PC-9 (cell line): ENCODE results near the gene PGF. TPM values are rescaled to one million over a fixed set of nuclear protein-coding genes. Genes with fewer than 3 reads are reported as not detected.
"Not testable (repeated sequence)": the region's sequence is repeated elsewhere in the genome, so short reads cannot be mapped to it uniquely, and the experiment has no call there.

ENCODE experiments used
- BruUV-seq: library from RNA; stranded (reverse); fragments of 400-500 nt; replicated peaks from 2 replicates; lab custom pipeline; 2021; lab: Mats Ljungman, UMichigan
- CTCF ChIA-PET: fragments of 300-600 bp; sonication (Branson Sonifier 250); formaldehyde crosslinking; loops from one replicate; lab custom pipeline; 2022; ENCODE audit warnings: antibody characterized with exemption; lab: Charles Lee
- POLR2A ChIA-PET: fragments of 300-600 bp; sonication (Branson Sonifier 250); formaldehyde crosslinking; loops from one replicate; lab custom pipeline; 2022; ENCODE audit warnings: antibody characterized with exemption; ENCODE audit not compliant: unreplicated experiment; lab: Charles Lee
- DNase-seq, 2 experiments: peaks; one replicate each; pipeline versions ENCODE4 v3.0.0 to v3.0.0-alpha.2; 2015 to 2022; ENCODE audit warnings: mixed read lengths in 1 of 2
- H2AFZ ChIP-seq: fragments of 200-600 bp; sonication (generic); 2 replicates; pipeline ENCODE4 v1.8.1; 2017; ENCODE audit warnings: antibody characterized with exemption
- H3F3A ChIP-seq: fragments of 200-600 bp; sonication (generic); 2 replicates; pipeline ENCODE4 v1.8.1; 2017; ENCODE audit warnings: antibody characterized with exemption, mild to moderate bottlenecking, low read depth; ENCODE audit not compliant: insufficient read depth
- H3K27ac ChIP-seq: fragments of 200-600 bp; sonication (generic); 2 replicates; pipeline ENCODE4 v1.6.1; 2016; ENCODE audit warnings: mixed run types
- H3K27me3 ChIP-seq: fragments of 200-600 bp; sonication (generic); 2 replicates; pipeline ENCODE4 v1.6.1; 2016; ENCODE audit warnings: low read depth, mixed run types; ENCODE audit not compliant: insufficient read depth
- H3K36me3 ChIP-seq: fragments of 200-600 bp; sonication (generic); 2 replicates; pipeline ENCODE4 v1.6.1; 2016; ENCODE audit warnings: low read depth, mixed run types
- H3K4me1 ChIP-seq: fragments of 200-600 bp; sonication (generic); replicated peaks from 2 replicates; pipeline ENCODE4 v1.6.1; 2016; ENCODE audit warnings: mixed run types; ENCODE audit not compliant: insufficient read depth
- H3K4me2 ChIP-seq: fragments of 200-600 bp; sonication (generic); 2 replicates; pipeline ENCODE4 v1.6.1; 2017; ENCODE audit warnings: mixed run types
- H3K4me3 ChIP-seq: fragments of 200-600 bp; sonication (generic); 2 replicates; pipeline ENCODE4 v1.6.1; 2016; ENCODE audit warnings: mixed run types
- H3K79me2 ChIP-seq: fragments of 200-600 bp; sonication (generic); 2 replicates; pipeline ENCODE4 v1.6.1; 2017; ENCODE audit warnings: low read depth, mixed run types
- H3K9me2 ChIP-seq: fragments of 200-600 bp; sonication (generic); 2 replicates; pipeline ENCODE4 v1.8.1; 2017; ENCODE audit warnings: mild to moderate bottlenecking; ENCODE audit not compliant: insufficient read depth
- H3K9me3 ChIP-seq: fragments of 200-600 bp; sonication (generic); 2 replicates; pipeline ENCODE4 v1.8.1; 2016; ENCODE audit warnings: low read depth; ENCODE audit not compliant: insufficient read depth
- H4K20me1 ChIP-seq: fragments of 200-600 bp; sonication (generic); 2 replicates; pipeline ENCODE4 v1.8.1; 2017; ENCODE audit not compliant: insufficient read depth
- CTCF ChIP-seq: fragments of 200-600 bp; sonication (generic); conservative IDR thresholded peaks from 2 replicates; pipeline ENCODE4 v1.6.1; 2017; ENCODE audit warnings: mixed run types, antibody characterized with exemption, mild to moderate bottlenecking, moderate library complexity
- EZH2 ChIP-seq: fragments of 200-600 bp; sonication (generic); IDR thresholded peaks from 2 replicates; pipeline ENCODE4 v1.8.0; 2017; ENCODE audit warnings: antibody characterized with exemption, low read depth
- intact Hi-C: fragments of 100-400 bp; cut with micrococcal nuclease; formaldehyde crosslinking; loops from one replicate; pipeline ENCODE4 v1.10.0; 2022; ENCODE audit not compliant: unreplicated experiment
- total RNA-seq: library from RNA; stranded (reverse); gene quantifications from 2 replicates; pipeline ENCODE4 v1.2.3, GENCODE V29; 2021

The PGF gene
- total RNA-seq, 1 experiment from 2014 or later, result 11.7 TPM

DNA sequence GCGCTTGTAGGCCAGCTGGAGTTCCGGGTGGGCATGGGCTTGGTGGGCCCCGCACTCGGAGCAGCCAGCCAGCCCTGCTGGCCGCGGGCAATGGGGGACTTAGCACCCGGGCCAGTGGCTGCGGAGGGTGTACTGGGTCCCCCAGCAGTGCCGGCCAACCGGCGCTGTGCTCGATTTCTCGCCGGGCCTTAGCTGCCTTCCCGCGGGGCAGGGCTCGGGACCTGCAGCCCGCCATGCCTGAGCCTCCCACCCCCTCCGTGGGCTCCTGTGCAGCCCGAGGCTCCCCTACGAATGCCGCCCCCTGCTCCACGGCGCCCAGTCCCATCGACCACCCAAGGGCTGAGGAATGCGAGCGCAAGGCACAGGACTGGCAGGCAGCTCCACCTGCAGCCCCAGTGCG, 38.8 kb upstream of the PGF start:
- H3K79me2 ChIP-seq, intact Hi-C loops, H3F3A ChIP-seq, POLR2A ChIA-PET, H3K27me3 ChIP-seq, H3K4me3 ChIP-seq, H3K9me3 ChIP-seq, H2AFZ ChIP-seq, DNase-seq, H4K20me1 ChIP-seq, H3K36me3 ChIP-seq, CTCF ChIA-PET, H3K27ac ChIP-seq, H3K9me2 ChIP-seq, BruUV-seq, H3K4me2 ChIP-seq: not testable (repeated sequence)
- H3K4me1 ChIP-seq, result peaks cover 14% of the 10 kb centered on the region

DNA sequence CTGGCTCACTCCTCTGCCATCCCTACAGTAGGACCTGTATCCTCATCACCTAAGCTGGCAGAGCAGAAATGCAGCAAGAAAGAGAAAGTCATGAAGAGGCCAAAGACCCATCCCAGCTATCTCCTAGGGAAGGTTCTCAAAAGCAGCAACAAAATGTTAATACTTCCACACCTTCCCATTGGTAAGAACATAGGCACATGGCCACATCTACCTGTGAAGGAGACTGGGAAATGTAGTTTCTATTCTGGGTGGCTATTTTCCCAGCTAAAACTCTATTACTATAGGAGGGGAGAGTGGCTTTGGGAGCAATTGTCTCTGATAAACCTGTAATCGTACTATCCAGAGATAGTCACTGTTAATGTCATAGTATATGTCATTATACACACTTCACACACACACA, 33.6 kb upstream of the PGF start:
- Histone ChIP-seq H3K9me3 (no peaks in the 10 kb centered on the region), H3K4me2 (peak overlapping the region; percentile 43), H3K79me2 (no peaks in the 10 kb centered on the region), H3K4me1 (peaks cover 35% of the 10 kb centered on the region), H3K36me3 (no peaks in the 10 kb centered on the region), H3K27ac (peak overlapping the region; percentile 35), H3K27me3 (no peaks in the 10 kb centered on the region), H3K9me2 (no peaks in the 10 kb centered on the region), H4K20me1 (no peaks in the 10 kb centered on the region), H2AFZ (no peak overlapping the region), H3F3A (peaks cover 30% of the 10 kb centered on the region), H3K4me3 (no peak overlapping the region)
- TF ChIP-seq EZH2 (no peak), CTCF (no peak)
- intact Hi-C loops, result loop anchor here (1.0 to 5.0 kb wide), 3 partner anchors 13 to 463 kb away; partner anchors contain the start of genes EIF2B2 and ZC2HC1C
- no peak for DNase-seq
- BruUV-seq, result no TSS peak
- ChIA-PET POLR2A (interaction anchor here (0.6 kb wide), 2 partner anchors 80 to 263 kb away, joined by 3 to 4 read pairs; partner anchors contain the start of gene ZC2HC1C), CTCF (no interaction called here)

GRCh38 chr14:74988131-74988530, 32.7 kb upstream of the PGF start:
- Histone ChIP-seq H3K4me3 (no peak overlapping the region), H3K27me3 (no peaks in the 10 kb centered on the region), H3K9me3 (no peaks in the 10 kb centered on the region), H3K36me3 (no peaks in the 10 kb centered on the region), H3K9me2 (no peaks in the 10 kb centered on the region), H4K20me1 (no peaks in the 10 kb centered on the region), H3K27ac (peak overlapping the region; percentile 38), H3F3A (peaks cover 30% of the 10 kb centered on the region), H3K4me1 (peaks cover 43% of the 10 kb centered on the region), H2AFZ (no peak overlapping the region), H3K79me2 (no peaks in the 10 kb centered on the region), H3K4me2 (peak overlapping the region; percentile 52)
- TF ChIP-seq CTCF (no peak; the same call in 1 of the 2 replicates), EZH2 (no peak)
- DNase-seq, result peak; percentile 94 to 100
- ChIA-PET CTCF (no interaction called here), POLR2A (interaction anchor here (0.6 kb wide), 2 partner anchors 264 to 422 kb away, joined by 3 to 5 read pairs; no protein-coding TSS in a partner anchor)
- no TSS peak for BruUV-seq
- intact Hi-C loops, result loop anchor here (1.0 to 5.0 kb wide), 3 partner anchors 14 to 464 kb away; partner anchors contain the start of genes EIF2B2 and ZC2HC1C

- CTCF ChIA-PET, result no interaction called here
Observed at GRCh38 chr14:74985806-74986205, 30.4 kb upstream of the PGF start.

More at GRCh38 chr14:74985806-74986205, 30.4 kb upstream of the PGF start:
- H3K27ac ChIP-seq, result no peak overlapping the region
- no peak overlapping the region for H2AFZ ChIP-seq
- H3K9me3 ChIP-seq, result no peaks in the 10 kb centered on the region
- no TSS peak for BruUV-seq
- no peak for DNase-seq
- H3K4me2 ChIP-seq, result no peak overlapping the region
- POLR2A ChIA-PET, result interaction anchor here (0.6 kb wide), 1 partner anchor 39 kb away, joined by 4 read pairs; no protein-coding TSS in a partner anchor
- H3F3A ChIP-seq, result peaks cover 37% of the 10 kb centered on the region
- H3K9me2 ChIP-seq, result no peaks in the 10 kb centered on the region
- no peaks in the 10 kb centered on the region for H3K27me3 ChIP-seq
- H3K79me2 ChIP-seq, result no peaks in the 10 kb centered on the region
- peaks cover 37% of the 10 kb centered on the region for H3K4me1 ChIP-seq
- intact Hi-C loops, result loop anchor here (5.0 kb wide), 1 partner anchor 466 kb away; no protein-coding TSS in a partner anchor
- TF ChIP-seq EZH2 (no peak), CTCF (no peak)
- H4K20me1 ChIP-seq, result no peaks in the 10 kb centered on the region
- no peaks in the 10 kb centered on the region for H3K36me3 ChIP-seq
- H3K4me3 ChIP-seq, result no peak overlapping the region
